KOPT-K1 (cell line): ENCODE measurements around the gene TMEM205.

Experiments
- H3K27ac ChIP-seq: fragments of 200-600 bp; sonication (generic); 2 replicates; pipeline ENCODE4 v1.5.1; 2016; ENCODE audit warnings: antibody characterized with exemption, mild to moderate bottlenecking, low read depth, low read length; ENCODE audit not compliant: poor library complexity, severe bottlenecking
- H3K36me3 ChIP-seq: fragments of 200-600 bp; sonication (generic); 2 replicates; pipeline ENCODE4 v1.5.1; 2017; ENCODE audit warnings: antibody characterized with exemption, mild to moderate bottlenecking, low read length, moderate library complexity; ENCODE audit not compliant: insufficient read depth
- H3K9me3 ChIP-seq: fragments of 200-600 bp; sonication (generic); 2 replicates; pipeline ENCODE4 v1.5.1; 2017; ENCODE audit warnings: antibody characterized with exemption, low read length, mild to moderate bottlenecking; ENCODE audit not compliant: insufficient read depth, poor library complexity, severe bottlenecking

TMEM205 gene

DNA sequence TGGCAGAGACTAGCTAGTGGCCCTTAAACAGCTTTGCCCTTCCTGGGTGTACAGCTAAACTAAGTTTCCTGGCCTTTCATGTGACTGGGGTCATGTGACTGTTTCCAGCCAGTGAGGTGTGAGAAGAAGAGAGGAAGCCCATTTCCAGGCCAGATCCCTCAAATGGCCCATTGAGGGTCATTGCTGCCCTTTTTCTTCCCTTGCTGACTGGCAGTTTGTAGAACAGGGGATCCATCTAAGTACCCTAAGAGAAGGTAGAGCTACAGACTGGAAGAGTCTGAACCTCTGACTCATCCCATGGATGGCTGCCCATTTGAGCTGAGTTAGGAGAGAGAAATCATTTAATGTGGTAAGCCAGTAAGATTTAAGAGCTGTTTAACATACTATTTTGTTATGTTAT, 31.2 kb upstream of the TMEM205 start:
- peak overlapping the region; percentile 40 for H3K27ac ChIP-seq
- no peaks in the 10 kb centered on the region for H3K9me3 ChIP-seq
- H3K36me3 ChIP-seq: no peaks in the 10 kb centered on the region

DNA sequence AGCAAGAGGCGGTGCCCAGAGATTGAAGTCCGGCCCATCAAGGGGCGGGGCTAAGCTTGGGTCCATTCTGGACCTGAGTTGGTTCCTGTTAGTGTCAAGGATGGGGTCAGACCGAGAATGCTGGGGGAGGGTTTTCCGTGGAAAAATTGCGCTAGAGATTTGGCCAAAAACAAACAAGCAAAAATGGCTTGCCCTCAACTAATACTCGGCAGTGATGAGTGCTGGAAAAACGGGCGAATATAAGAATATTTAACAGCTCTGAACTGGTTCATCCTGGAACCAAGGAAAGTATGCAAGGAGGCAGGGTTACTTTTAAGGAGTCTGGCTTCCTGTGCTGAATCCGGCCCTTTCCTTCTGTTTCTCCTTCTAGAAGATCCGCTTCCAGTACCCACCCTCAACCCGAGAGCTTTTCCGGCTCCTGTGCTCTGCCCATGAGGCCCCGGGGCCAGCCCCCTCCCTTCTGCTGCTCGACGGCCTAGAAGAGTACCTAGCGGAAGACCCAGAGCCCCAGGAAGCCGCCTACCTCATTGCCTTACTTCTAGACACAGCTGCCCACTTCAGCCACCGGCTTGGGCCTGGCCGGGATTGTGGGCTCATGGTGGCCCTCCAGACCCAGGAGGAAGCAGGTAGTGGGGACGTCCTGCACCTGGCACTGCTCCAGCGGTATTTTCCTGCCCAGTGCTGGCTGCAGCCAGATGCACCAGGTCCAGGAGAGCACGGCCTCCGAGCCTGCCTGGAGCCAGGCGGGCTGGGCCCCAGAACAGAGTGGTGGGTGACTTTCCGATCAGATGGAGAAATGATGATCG, 29.3 kb upstream of the TMEM205 start:
- no peaks in the 10 kb centered on the region for H3K9me3 ChIP-seq
- H3K36me3 ChIP-seq: no peaks in the 10 kb centered on the region
- peak overlapping the region; percentile 78 for H3K27ac ChIP-seq

DNA sequence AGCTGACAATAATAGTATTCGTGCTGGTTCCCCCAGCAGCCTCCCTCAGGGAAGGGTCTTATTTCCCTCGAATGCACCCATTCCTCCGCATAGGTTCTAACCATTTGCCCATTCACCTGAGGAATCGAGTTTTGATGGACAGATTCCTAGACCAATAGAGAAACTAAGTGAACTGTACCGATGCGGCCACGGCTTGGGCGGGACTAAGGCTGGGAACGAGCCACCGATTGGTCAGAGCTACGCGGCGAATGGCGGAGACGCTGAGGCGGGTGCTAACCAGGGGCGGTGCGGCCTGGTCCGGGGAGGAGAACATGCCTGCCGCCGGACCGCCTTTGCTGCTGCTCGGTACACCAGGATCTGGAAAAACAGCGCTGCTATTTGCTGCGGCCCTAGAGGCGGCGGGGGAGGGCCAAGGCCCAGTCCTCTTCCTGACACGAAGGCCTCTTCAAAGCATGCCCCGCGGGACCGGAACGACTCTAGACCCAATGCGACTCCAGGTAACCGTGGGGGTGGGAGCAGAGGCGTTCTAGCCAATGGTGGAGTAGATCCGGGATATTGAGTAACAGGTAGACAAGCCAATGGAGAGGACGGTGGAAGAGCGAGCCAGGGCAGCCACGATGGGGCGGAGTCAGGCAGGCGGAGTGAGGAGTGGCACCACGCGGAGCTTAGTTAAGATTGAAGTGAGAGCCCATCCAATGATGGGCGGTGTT, 28.5 kb upstream of the TMEM205 start, which contains the start of gene SWSAP1:
Gene SWSAP1, plus strand, starts transcription at position 234 of the 710 bp plus-strand sequence. Its CDS starts 15 bp downstream, at position 249.
- Histone ChIP-seq H3K9me3 (no peaks in the 10 kb centered on the region), H3K27ac (peak within 1 kb of the TSS; percentile 78), H3K36me3 (no peaks in the 10 kb centered on the region)

DNA sequence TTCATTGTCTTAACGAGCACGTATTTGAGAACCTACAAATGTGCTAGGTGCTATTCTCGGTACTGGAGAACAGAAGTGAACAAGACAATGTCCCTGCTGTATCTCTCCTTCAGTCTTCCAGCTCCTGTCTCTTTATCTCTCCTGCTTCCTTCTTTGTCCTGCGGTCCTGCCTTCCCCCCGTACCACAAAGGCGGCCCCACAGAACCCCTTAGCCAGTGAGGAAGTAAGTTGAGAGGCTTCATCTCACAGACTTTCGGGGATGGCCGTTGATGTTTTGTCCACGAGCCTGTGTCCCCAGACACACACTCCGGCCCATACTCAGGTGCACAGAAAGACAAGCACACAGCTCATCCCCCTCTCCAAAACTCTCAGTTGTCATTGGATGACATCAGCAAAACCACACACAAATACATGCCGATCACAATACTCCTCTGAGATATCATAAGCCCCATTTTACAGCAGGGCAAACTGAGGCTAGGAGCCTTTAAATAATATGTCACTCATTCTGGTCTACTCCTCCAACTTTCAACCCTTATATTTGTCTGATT, 27.9 kb upstream of the TMEM205 start:
- Histone ChIP-seq H3K9me3 (no peaks in the 10 kb centered on the region), H3K36me3 (no peaks in the 10 kb centered on the region), H3K27ac (peak overlapping the region; percentile 78)

DNA sequence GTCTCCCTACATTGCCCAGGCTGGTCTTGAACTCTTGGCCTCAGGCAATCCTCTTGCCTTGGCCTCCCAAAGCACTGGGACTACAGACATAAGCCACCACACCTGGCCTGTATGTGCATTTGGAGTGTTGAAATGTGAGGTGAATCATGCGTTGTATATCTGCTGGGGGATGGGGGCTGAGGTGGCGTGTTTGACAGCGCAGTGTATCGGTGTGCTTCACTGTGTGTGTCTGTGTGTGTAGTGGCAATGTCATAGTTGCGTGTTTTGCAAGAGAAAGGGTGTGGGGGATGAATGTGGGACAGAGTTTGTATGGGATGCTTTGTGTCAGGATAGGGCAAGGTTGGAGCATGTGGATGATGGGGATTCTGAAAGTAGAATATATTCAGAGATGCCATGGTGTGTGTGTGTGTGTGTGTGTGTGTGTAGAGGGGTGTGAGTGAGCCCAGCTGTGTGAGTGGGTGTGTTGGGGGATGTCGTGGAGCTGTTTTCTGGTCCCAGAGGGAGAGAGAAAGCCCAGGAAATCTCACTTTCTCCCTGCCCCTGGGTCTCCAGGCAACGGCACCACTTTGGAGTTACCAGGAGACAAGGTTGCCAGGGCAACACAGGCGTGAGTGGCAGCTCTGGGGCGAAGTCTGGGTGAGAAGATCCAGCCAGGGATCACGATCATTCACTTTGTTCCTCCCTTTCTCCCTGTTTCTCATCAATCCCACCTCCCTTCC, 27.3 kb upstream of the TMEM205 start:
- no peaks in the 10 kb centered on the region for H3K9me3 ChIP-seq
- no peak overlapping the region for H3K27ac ChIP-seq
- H3K36me3 ChIP-seq: no peaks in the 10 kb centered on the region

DNA sequence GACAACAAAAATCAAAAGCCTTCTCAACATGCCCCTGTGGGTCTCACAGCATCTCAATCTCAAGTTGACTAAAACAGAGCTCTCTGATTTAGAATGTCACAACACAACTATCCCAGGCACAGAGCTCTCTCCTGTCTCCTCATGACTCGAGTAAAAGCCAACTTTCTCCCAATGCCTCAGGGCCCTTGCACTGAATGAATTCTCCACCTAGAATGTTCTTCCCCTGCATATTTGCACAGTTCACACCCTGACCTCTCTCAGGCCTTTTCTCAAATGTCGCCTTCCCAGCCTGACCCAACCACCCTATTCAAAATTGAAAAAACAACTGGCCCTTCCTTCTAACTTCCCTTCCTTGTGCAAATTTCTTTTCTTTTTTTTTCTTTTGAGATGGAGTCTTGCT, 24.7 kb upstream of the TMEM205 start:
- H3K27ac ChIP-seq: no peak overlapping the region
- H3K36me3 ChIP-seq: no peaks in the 10 kb centered on the region
- H3K9me3 ChIP-seq: no peaks in the 10 kb centered on the region

DNA sequence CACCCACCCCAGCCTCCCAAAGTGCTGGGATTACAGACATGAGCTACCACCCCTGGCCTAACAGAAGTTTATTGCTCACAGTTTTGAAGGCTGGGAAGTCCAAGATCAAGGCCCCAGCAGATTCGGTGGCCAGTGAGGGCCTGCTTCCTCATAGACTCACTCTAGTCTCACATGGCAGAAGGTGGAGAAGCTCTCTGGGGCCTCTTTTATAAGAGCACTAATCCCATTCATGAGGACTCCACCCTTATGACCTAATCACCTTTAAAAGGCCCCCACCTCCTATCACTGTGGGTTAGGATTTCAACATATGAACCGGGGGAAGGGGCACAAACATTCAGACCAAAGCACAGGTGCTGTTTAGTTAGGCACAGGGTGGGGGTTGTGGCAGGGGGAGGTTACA, 21.5 kb upstream of the TMEM205 start:
- Histone ChIP-seq H3K27ac (no peak overlapping the region), H3K36me3 (no peaks in the 10 kb centered on the region), H3K9me3 (no peaks in the 10 kb centered on the region)

DNA sequence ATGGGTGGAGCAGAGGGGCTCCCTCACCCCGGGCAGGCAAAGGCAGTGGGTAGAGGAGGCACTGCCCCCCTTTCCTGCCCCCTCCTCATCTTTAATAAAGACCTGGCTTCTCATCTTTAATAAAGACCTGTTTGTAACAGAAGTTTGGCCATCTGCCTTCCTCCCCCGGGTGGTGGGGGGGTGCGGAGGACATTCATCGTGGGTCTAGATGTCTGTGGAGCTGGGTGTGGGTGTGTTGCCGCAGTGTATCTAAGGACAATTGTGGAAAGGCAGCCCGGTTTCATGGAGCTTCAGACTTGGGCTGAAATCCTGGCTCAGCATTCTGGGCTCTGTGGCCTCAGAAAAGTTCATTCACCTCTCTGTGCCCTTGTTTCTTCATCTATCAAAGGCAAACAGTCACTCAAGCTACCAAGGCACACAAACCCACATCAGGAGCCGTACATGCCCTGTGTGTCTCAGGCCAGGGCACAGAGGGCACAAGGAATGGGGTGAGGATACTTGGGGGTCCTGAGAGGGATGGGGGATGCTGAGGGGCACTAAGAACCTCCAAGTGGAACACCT, 19.6 kb upstream of the TMEM205 start:
- Histone ChIP-seq H3K9me3 (no peaks in the 10 kb centered on the region), H3K36me3 (no peaks in the 10 kb centered on the region), H3K27ac (no peak overlapping the region)

DNA sequence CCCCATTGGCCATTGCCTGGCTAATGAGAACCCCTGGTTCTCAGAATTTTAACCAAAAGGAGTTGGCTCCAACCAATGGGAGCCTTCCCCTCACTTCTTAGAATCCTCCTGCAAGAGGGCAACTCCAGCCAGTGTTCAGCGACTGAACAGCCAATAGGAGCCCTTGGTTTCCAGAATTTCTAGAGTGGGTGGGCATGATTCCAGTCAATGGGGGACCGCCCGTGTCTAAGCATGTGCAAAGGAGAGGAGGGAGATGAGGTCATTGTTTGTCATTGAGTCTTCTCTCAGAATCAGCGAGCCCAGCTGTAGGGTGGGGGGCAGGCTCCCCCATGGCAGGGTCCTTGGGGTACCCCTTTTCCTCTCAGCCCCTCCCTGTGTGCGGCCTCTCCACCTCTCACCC, 18.9 kb upstream of the TMEM205 start:
- Histone ChIP-seq H3K36me3 (no peaks in the 10 kb centered on the region), H3K9me3 (no peaks in the 10 kb centered on the region), H3K27ac (no peak overlapping the region)

DNA sequence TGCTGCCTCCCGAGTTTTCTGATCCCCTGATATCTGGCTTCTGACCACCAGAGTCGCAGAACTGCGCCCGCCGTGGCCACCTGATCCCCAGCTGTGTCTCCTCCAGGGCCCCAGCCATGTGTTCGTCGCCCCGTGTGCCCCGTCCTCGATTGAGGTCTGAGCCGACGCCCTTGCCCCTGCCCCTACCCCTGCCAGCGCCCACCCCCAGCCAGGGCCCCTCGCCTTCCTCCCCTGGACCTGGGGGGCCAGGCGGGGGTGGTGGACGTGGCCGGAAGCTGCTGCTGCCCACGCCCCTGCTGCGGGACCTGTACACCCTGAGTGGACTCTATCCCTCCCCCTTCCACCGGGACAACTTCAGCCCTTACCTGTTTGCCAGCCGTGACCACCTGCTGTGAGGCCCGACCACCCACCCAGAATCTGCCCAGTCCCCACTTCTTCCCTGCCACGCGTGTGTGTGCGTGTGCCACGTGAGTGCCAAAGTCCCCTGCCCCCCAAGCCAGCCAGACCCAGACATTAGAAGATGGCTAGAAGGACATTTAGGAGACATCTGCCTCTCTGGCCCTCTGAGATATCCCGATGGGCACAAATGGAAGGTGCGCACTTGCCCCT, 18.3 kb upstream of the TMEM205 start:
- Histone ChIP-seq H3K9me3 (no peaks in the 10 kb centered on the region), H3K27ac (no peak overlapping the region), H3K36me3 (no peaks in the 10 kb centered on the region)

DNA sequence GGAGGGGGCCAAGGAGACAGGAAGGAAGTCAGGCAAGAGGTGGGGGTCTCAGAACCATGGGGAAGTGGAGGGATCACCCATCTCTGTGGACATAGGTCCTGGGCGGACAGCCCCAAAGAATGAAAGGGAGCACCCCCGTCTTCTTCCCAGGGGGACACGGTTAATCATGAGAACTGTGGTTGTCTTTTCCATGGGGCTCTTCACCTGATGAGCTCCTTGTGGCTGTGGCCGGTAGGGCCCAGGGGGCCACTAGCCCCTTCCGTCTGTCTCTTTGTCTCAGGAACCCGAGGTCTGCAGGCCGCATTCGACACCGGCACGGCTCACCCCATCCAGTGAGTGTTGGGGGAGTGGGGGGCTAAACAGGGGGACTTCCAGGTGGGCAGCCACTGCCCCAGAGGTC, 17.8 kb upstream of the TMEM205 start:
- H3K27ac ChIP-seq: no peak overlapping the region
- H3K9me3 ChIP-seq: no peaks in the 10 kb centered on the region
- no peaks in the 10 kb centered on the region for H3K36me3 ChIP-seq

DNA sequence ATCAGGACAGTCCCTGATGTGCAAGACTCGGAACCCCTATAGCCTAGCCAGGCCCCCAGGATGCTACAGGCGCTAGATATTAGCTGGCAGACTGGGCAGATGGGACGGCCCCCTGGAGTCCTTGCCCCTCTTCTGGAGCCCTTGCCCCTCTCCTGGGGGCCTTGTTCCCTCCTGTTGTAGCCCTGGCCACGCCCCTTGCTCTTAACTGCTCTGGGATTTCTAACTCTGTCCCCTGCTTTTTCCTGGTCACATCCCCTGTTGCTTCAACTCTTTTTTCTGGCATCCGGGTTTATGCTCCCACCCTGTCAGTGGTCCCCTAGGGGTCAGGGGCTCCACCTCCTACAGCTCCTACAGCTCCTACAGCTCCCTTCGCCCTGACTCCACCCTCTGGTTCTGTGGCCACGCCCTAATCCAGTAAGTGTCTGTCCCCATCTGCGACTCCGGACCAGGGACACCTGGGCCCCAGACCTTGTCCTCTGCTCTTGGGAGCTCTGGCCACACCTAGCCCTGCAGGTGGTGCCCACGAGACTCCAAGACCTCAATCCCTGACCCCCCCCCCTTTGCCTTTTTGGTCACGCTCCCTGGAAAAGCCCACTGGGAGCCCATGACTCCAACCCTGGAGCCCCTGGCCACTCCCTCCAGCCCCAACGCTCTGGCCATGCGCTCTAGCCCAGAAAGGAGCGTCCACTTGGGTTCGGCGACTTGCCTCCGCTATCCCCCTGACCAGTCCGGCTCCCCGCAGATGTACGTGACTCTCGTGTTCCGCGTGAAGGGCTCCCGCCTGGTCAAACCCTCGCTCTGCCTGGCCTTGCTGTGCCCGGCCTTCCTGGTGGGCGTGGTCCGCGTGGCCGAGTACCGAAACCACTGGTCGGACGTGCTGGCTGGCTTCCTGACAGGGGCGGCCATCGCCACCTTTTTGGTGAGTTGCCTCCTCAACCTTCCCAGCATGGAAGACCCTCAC, 16.0 kb upstream of the TMEM205 start:
- no peak overlapping the region for H3K27ac ChIP-seq
- H3K36me3 ChIP-seq: no peaks in the 10 kb centered on the region

DNA sequence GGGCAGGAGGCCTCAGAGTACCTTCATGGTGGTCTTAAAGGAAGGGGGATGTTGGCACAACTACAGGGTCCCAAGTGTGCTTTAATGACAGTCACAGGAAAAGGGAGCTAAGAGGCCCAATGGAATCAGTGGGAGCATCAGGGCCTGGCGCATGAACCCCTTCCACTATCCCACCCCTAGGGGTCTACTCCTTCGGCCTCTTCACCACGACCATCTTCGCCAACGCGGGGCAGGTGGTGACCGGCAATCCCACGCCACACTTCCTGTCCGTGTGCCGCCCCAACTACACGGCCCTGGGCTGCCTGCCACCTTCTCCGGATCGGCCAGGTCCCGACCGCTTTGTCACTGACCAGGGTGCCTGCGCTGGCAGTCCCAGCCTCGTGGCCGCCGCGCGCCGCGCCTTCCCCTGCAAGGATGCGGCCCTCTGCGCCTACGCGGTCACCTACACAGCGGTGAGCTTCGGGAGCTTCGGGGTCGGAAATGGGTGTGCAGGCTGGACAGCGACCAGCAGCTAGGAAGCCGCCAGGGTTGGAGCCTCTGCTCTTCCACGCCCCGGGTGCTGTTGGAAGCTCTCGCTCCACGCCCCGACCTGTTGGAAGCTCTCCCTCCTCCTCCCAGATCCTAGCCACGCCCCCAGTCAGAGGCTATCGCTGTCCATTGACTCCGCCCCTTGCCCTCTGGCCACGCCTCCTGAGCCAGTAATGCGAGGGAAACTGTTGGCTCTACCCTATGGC, 15.1 kb upstream of the TMEM205 start:
- Histone ChIP-seq H3K36me3 (no peaks in the 10 kb centered on the region), H3K27ac (no peak overlapping the region), H3K9me3 (no peaks in the 10 kb centered on the region)

More for the DNA sequence above, 16.0 kb upstream of the TMEM205 start:
- no peaks in the 10 kb centered on the region for H3K9me3 ChIP-seq
